BE2C (cell line): Measurements from ENCODE around the gene CAMK1.

Experiments
- DNase-seq: peaks from one replicate; pipeline ENCODE4 v3.0.0-alpha.2; 2020
- H3K27me3 ChIP-seq: fragments of 250-450 bp; sonication (Bioruptor Pico); 2 replicates; pipeline ENCODE4 v1.5.1; 2020; ENCODE audit warnings: mild to moderate bottlenecking
- H3K36me3 ChIP-seq: fragments of 250-450 bp; sonication (Bioruptor Pico); 2 replicates; pipeline ENCODE4 v1.5.1; 2020; ENCODE audit warnings: mild to moderate bottlenecking
- H3K4me1 ChIP-seq: fragments of 250-450 bp; sonication (Bioruptor Pico); 2 replicates; pipeline ENCODE4 v1.5.1; 2020
- H3K4me3 ChIP-seq: 2 replicates; pipeline ENCODE4 v1.5.1; 2011; ENCODE audit warnings: low read depth, low read length
- H3K9me3 ChIP-seq: fragments of 250-450 bp; sonication (Bioruptor Pico); 2 replicates; pipeline ENCODE4 v1.5.1; 2020
- CTCF ChIP-seq: IDR thresholded peaks from 2 replicates; pipeline ENCODE4 v1.5.1; 2012; ENCODE audit warnings: mild to moderate bottlenecking, low read depth, low read length

Gene CAMK1

GRCh38 chr3:9750556-9751411, 19.0 kb downstream of the CAMK1 start:
- DNase-seq: no peak
- Histone ChIP-seq H3K36me3 (peaks cover 9% of the 10 kb centered on the region), H3K4me1 (no peaks in the 10 kb centered on the region)

GRCh38 chr3:9749645-9750555, 19.8 kb downstream of the CAMK1 start, which contains the start of gene OGG1:
Gene OGG1 (plus strand): TSS chr3:9749952. CDS start chr3:9750287, 335 bp downstream.
- no peaks in the 10 kb centered on the region for H3K27me3 ChIP-seq
- H3K4me3 ChIP-seq: peak within 1 kb of the TSS; percentile 74
- no peaks in the 10 kb centered on the region for H3K4me1 ChIP-seq
- peaks cover 18% of the 10 kb centered on the region for H3K36me3 ChIP-seq
- TF ChIP-seq CTCF: no peak
- peak; percentile 93 for DNase-seq
- H3K9me3 ChIP-seq: no peaks in the 10 kb centered on the region

More at GRCh38 chr3:9750556-9751411, 19.0 kb downstream of the CAMK1 start:
- no peaks in the 10 kb centered on the region for H3K27me3 ChIP-seq
- H3K4me3 ChIP-seq: peak overlapping the region; percentile 74
- H3K9me3 ChIP-seq: no peaks in the 10 kb centered on the region
- TF ChIP-seq CTCF: no peak

GRCh38 chr3:9749296-9749644, 20.5 kb downstream of the CAMK1 start:
- no peak for TF ChIP-seq CTCF

GRCh38 chr3:9748031-9748430, 21.7 kb downstream of the CAMK1 start:
- TF ChIP-seq CTCF: no peak
- Histone ChIP-seq H3K4me1 (no peaks in the 10 kb centered on the region), H3K4me3 (no peak overlapping the region), H3K27me3 (no peaks in the 10 kb centered on the region), H3K9me3 (no peaks in the 10 kb centered on the region), H3K36me3 (peaks cover 32% of the 10 kb centered on the region)
- no peak for DNase-seq

More at GRCh38 chr3:9749296-9749644, 20.5 kb downstream of the CAMK1 start:
- Histone ChIP-seq H3K4me1 (no peaks in the 10 kb centered on the region), H3K9me3 (no peaks in the 10 kb centered on the region), H3K36me3 (peaks cover 22% of the 10 kb centered on the region), H3K4me3 (peak overlapping the region; percentile 74), H3K27me3 (no peaks in the 10 kb centered on the region)
- DNase-seq: peak; percentile 22

- H3K36me3 ChIP-seq: peaks cover 37% of the 10 kb centered on the region
These were observed 22.5 kb downstream of the CAMK1 start for GRCh38 chr3:9747267-9747666.

More at GRCh38 chr3:9747267-9747666, 22.5 kb downstream of the CAMK1 start:
- Histone ChIP-seq H3K9me3 (no peaks in the 10 kb centered on the region), H3K4me3 (no peak overlapping the region), H3K27me3 (no peaks in the 10 kb centered on the region), H3K4me1 (no peaks in the 10 kb centered on the region)
- TF ChIP-seq CTCF: no peak
- no peak for DNase-seq
